ENCODE measurements around the gene PTGR2.
"Not testable (repeated sequence)": the region's sequence is repeated elsewhere in the genome, so short reads cannot be mapped to it uniquely, and the experiment has no call there.

The PTGR2 gene

GRCh38 chr14:73886449-73887317, 35.1 kb downstream of the PTGR2 start, which contains the start of gene ZNF410:
Gene ZNF410 (plus strand): TSS chr14:73886859. CDS start chr14:73892176, 5,317 bp downstream.
- DNase-seq (ENCODE audit: low read depth in 2 of 2), result peak; percentile 66 to 76

GRCh38 chr14:73887318-73887616, 35.6 kb downstream of the PTGR2 start:
- DNase-seq (ENCODE audit: low read depth in 2 of 2), result no peak

DNA sequence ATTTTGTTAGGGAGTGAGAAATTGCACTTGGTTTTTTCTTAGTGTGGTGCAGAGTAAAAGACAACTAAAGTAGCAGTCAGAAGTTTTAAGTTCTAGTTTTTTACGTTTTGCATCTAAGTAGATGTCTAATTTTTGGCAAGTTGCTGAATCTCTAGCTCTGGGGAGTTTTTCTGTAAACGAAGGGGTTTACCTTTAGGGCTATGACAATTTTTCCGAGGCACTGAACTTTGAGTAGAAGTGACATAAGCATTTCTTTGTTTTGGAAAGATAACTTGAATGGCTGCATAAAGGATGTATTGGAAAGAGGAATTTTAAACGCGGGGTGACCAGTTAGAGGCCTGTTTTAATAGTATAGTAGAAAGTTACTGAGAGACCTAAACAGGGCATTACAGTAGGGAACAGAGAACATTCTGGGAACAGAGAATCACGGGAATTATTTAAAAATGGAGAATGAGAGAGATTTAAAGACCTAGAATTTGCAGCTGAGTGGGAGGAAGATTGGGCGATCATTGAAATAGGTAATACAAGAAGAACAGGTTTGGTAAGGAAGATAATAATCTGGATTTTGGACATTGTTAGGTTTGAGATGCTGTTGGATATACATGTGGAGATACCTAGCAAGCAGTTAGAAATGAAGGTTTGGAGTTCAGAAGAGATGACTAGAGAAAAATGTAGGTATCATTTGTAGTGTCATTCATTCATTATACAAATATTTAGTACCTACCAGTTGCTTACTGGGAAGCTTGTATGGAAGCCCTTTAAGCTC, 36.2 kb downstream of the PTGR2 start:
- no peak for DNase-seq (ENCODE audit: low read depth in 2 of 2)

DNA sequence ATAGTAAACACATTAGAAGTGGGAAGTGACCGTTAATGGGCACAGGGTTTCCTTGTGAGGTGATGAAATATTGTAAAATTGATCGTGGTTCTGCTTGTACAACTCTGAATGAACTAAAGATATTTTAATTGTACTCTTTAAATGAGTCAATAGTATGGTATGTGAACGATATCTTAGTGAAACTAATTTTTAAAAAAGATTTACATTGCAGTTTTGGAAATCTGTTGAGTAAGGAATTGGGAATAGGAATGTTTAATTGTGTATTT, 36.8 kb downstream of the PTGR2 start:
- no peak for DNase-seq (ENCODE audit: low read depth in 2 of 2)

- no peak for DNase-seq (ENCODE audit: low read depth in 2 of 2)
Measured at GRCh38 chr14:73888971-73889370, 37.3 kb downstream of the PTGR2 start.

DNA sequence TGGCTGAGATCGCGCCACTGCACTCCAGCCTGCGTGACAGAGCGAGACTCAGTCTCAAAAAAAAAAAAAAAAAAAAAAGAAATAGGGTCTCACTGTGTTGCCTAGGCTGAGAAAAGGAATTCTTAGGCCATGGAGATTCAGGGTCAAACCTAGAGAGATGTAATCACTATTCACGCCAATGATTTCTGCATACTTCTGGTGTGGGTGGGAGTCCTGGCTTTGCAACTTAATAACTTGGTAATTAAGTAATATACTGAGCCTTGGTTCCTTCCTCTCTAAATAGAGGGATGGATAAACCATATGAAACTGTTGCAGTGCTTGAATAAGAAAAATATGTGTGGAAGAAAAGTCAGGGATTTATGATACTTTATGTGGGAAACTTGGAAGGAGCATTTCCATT, 37.7 kb downstream of the PTGR2 start:
- DNase-seq (ENCODE audit: low read depth in 2 of 2), result no peak

DNA sequence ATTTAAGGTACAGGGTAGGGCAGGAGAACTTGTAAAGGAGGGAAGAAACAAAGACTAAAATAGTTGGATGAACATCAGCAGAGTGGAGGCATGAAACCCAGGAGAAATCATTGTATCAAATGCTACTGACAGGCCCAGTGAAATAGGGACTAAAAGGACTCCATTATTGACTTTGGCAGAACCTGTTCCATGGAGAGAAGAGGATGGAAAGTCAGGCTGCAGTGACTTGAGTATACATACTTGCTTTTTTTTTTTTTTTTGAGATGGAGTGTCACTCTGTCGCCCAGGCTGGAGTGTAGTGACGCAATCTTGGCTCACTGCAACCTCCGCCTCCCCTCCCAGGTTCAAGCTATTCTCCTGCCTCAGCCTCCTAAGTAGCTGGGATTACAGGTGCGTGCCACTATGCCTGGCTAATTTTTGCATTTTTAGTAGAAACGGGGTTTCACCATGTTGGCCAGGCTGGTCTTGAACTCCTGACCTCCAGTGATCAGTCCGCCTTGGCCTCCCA, 42.6 kb downstream of the PTGR2 start:
- not testable (repeated sequence) for DNase-seq (ENCODE audit: low read depth in 2 of 2)

DNA sequence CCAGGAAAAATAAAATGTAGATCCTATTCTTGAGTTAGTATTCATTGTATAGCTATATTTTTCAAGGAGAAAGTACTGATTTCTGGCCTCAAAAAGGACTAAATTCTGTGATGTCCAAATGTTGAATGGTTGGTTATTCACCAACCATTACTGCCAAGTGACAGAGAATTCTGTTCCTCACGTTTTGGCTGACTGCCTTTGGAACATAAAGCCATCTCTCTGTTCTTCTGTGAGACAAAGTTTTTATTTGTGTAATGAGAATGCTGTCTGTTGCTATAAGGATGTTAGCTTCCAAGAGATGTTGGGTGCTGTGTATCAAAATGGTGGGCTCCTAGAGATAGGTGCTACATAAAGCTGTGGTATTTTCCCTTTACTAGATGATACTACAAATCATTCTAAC, 44.3 kb downstream of the PTGR2 start:
- DNase-seq (ENCODE audit: low read depth in 2 of 2), result no peak

DNA sequence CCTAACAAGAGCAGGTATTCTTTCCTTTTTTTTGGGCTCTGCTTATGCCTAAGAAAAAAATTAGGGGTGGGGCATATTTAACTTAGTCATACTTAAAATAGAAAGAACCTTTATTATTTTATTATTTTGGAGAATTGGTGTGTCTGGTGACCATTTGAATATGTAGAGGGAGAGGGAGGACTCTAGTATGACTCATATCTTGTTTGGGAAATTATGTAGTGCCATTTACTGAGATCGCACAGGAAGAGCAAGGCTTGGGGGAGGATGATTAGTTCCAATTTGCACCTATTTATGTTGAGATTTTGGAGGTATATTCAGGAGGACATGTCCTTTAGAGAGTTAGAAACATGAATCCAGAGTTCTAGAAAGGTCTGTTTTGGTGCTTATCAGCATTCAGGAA, 44.9 kb downstream of the PTGR2 start:
- DNase-seq (ENCODE audit: low read depth in 2 of 2), result no peak

DNA sequence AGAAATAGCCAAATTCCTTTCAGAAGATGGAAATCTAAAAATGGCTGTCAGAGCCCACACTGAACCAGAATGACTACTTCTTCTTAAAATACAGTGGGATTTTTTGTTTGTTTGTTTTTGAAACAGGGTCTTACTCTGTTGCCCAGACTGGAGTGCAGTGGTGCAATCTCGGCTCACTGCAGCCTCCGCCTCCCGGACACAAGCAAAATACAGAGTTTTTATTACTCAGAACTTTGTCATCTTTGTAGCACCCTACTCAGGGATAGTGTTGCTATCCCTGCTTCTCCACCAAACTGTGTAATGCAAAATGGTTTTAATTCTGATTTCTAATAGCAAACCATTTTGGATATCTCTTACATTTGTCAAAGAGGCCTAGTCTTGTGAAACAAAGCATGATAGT, 51.4 kb downstream of the PTGR2 start:
- no peak for DNase-seq (ENCODE audit: low read depth in 2 of 2)

- DNase-seq (ENCODE audit: low read depth in 2 of 2), result no peak
Measured at GRCh38 chr14:73909681-73910080, 58.0 kb downstream of the PTGR2 start.

- DNase-seq (ENCODE audit: low read depth in 2 of 2), result no peak
Measured at GRCh38 chr14:73913256-73913655, 61.6 kb downstream of the PTGR2 start.

GRCh38 chr14:73916324-73916723, 64.7 kb downstream of the PTGR2 start:
- DNase-seq (ENCODE audit: low read depth in 2 of 2), result no peak

DNA sequence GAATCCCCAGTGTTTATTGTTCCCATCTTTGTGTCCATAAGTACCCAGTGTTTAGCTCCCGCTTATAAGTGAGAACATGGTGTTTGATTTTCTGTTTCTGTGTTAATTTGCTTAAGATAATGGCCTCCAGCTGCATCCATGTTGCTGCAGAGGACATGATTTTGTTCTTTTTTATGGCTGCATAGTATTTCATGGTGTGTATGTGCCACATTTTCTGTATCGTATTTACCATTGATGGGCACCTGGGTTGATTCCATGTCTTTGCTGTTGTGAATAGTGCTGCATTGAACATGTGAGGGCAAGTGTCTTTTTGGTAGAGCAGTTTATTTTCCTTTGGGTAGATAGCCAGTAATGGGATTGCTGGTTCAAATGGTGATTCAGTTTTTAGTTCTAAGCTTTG, 67.8 kb downstream of the PTGR2 start:
- not testable (repeated sequence) for DNase-seq (ENCODE audit: low read depth in 2 of 2)

DNA sequence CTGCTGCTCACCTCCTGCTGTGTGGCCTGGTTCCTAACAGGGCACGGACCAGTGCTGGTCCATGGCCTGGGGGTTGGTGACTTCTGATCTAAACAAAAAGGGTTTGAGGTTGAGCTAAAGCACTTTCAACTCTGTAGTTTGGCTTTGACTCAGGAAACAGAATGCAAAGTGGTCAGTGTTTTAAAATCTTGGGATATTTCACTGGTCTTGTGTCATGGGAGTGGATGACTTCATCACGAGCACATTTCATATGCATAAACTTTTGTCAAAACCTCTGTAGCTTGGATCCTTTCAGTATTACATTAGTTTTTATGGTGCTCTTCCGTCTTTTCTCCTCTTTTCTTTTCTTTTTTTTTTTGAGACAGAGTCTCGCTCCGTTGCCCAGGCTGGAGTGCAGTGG, 72.7 kb downstream of the PTGR2 start:
- DNase-seq (ENCODE audit: low read depth in 2 of 2), result no peak
